ENCODE data around the gene ARMH1.
"Not testable (repeated sequence)": the region's sequence is repeated elsewhere in the genome, so short reads cannot be mapped to it uniquely, and the experiment has no call there.

ARMH1 gene

GRCh38 chr1:44724955-44725698, 50.6 kb downstream of the ARMH1 start:
- no peak for DNase-seq

- peak; percentile 95 for DNase-seq
These were observed 56.4 kb downstream of the ARMH1 start, which contains the start of gene RNU5D-1 for GRCh38 chr1:44730741-44731512. Gene RNU5D-1 (minus strand): TSS chr1:44731170.

GRCh38 chr1:44733365-44733764, 58.9 kb downstream of the ARMH1 start:
- no peak for DNase-seq

GRCh38 chr1:44733784-44734183, 59.3 kb downstream of the ARMH1 start:
- no peak for DNase-seq

- no peak for DNase-seq
These were observed 61.5 kb downstream of the ARMH1 start for GRCh38 chr1:44735992-44736391.

- DNase-seq: not testable (repeated sequence)
These were observed 64.4 kb downstream of the ARMH1 start for GRCh38 chr1:44738953-44739306.

- DNase-seq: peak; percentile 97
These were observed 65.0 kb downstream of the ARMH1 start, which contains the start of gene KIF2C for GRCh38 chr1:44739307-44740178. Gene KIF2C (plus strand): TSS chr1:44739837. CDS start chr1:44739933, 96 bp downstream.

DNA sequence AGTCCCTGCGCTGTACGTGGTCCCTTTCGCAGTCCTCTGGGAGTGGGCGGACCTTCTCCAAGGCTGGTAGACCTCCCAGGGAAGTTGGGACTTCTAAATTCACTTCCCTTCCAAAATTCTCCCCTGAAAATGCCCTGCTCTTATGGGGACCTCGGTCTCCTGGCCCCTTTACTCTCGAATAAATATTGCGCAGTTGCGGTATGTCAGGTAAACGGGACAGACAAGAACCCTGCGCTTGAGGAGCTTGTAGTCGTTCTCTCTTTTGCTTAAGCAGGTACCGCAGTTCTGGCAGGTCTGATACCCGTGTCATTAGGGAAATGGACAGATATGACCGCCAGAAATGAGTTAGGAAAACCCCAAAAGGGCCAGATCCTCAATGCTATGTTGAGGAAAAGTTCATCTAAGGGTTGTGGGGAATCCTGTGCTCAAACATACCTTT, 65.7 kb downstream of the ARMH1 start:
- DNase-seq: no peak

DNA sequence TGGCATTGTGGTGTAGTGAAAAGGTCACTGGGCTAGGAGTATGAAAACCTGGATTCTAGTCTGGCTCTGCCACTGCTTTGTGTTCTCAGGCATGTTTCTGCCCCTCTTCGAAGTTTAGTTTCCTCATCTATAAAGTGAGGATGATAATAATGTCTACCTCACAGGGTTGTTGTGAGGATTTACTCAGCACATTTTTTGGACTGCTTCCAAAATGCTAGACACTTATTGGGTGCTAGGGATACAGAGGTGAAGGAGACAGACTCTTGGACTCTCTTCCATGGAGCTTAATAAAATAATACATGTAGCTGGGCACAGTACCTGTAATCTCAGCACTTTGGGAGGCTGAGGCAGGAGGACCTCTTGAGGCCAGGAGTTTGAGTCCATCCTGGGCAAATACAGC, 68.7 kb downstream of the ARMH1 start:
- no peak for DNase-seq

DNA sequence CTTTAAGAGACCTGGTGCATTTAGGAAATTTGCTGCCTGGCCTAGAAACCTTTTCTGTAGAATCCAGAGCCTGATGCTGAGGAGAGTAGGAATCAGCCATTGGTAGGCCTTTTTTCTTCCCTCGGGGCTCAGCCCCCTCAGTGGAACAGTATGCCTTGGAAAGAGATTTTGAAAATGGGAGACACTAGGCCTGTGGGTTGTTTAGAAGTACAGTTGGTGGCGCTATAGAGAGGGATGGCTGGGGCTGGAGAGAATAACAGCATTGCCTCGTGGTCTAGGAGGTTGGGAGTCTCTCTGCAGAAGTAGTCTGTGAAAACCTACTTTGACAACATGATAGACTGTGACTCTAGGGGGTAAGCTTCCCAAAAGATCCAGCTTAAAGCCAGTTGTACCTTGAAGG, 73.4 kb downstream of the ARMH1 start:
- DNase-seq: no peak

DNA sequence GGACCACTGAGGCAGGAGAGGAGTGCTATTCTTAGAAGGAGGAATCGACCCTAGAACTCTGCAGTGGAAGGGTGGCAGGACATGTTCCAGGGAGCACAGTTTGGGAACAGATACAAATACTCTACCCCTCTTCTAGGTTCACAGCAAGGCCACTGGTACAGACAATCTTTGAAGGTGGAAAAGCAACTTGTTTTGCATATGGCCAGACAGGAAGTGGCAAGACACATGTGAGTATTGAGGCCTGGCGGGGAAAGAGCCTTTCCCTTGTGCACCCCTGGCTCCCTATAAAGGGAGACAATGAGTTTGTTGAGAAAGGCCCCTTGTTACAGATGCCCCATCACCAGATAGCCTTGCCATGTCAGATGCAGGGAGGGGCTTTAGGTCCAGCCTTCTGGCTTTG, 82.9 kb downstream of the ARMH1 start:
- no peak for DNase-seq

DNA sequence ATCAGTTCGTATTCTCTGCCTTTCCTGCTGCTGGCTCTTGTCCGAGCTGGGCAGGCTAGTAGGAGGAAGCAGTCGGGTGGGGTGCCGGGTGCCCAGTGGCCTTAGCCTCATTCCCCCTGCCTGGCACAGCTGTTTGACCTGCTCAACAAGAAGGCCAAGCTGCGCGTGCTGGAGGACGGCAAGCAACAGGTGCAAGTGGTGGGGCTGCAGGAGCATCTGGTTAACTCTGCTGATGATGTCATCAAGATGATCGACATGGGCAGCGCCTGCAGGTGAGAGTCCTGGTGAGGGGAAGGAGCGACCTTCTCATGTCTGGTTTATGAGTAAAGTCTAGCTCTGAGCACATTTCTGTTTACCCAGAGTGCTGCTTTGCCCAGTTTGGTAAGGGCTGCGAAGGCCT, 84.6 kb downstream of the ARMH1 start:
- DNase-seq: no peak

DNA sequence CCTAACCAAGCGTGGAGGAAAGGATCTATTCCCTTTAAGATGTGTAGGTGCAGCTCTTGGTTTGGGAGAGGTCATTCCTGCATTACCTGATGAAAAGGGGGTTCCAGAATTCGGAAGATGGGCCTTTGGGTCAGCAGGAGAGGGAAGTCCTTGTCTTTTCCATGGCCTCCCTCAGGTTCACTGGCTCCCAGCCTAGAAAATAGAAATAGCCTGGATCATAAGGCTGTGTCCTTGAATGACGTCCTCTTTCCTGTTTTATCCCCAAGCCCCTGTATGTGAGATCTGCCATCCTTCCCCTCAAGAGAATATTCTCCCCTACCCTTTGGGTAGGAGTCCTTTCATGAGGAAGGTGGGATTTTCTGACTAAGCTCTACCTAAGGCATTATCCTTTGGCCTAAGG, 86.4 kb downstream of the ARMH1 start:
- DNase-seq: no peak

DNA sequence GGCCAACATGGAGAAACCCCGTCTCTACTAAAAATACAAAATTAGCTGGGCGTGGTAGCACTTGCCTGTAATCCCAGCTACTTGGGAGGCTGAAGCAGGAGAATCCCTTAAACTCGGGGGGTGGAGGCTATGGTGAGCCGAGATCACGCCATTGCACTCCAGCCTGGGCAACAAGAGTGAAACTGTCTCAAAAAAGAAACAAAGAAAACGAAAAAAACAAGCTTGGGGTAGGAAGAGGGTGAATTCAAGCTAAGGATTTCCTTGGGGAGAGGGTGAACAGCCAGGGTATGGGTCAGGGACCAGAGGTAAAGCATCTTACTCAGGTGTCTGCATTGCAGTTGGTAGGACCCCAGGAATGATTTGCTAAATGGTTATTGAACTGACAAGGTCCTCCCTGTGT, 91.9 kb downstream of the ARMH1 start:
- not testable (repeated sequence) for DNase-seq

Measured in CD4-positive, alpha-beta T cell treated with Interleukin-10 for 1 hour (primary cell).